Parathyroid adenoma (tissue), 2 donors: ENCODE measurements around the gene CDYL2.

ENCODE experiments used
- H2AFZ ChIP-seq: fragments of 300-600 bp; sonication (generic); one replicate; pipeline ENCODE4 v1.7.0; 2017; ENCODE audit warnings: antibody characterized with exemption, mild to moderate bottlenecking
- H3K27ac ChIP-seq: fragments of 300-600 bp; sonication (generic); one replicate; pipeline ENCODE4 v1.7.0; 2017
- H3K27me3 ChIP-seq: fragments of 300-600 bp; sonication (generic); one replicate; pipeline ENCODE4 v1.7.0; 2017; ENCODE audit warnings: low read length; ENCODE audit not compliant: control insufficient read depth, insufficient read depth
- H3K36me3 ChIP-seq: fragments of 300-600 bp; sonication (generic); one replicate; pipeline ENCODE4 v1.7.0; 2017; ENCODE audit warnings: low read length; ENCODE audit not compliant: control insufficient read depth, insufficient read depth
- H3K4me1 ChIP-seq: fragments of 300-600 bp; sonication (generic); one replicate; pipeline ENCODE4 v1.7.0; 2017; ENCODE audit warnings: control low read depth
- H3K4me2 ChIP-seq: fragments of 300-600 bp; sonication (generic); one replicate; pipeline ENCODE4 v1.7.0; 2017; ENCODE audit warnings: low read length
- H3K4me3 ChIP-seq: fragments of 300-600 bp; sonication (generic); one replicate; pipeline ENCODE4 v1.7.0; 2017; ENCODE audit warnings: low read depth, low read length
- H3K79me2 ChIP-seq: fragments of 300-600 bp; sonication (generic); one replicate; pipeline ENCODE4 v1.7.0; 2017; ENCODE audit warnings: control low read depth
- H3K9ac ChIP-seq: fragments of 300-600 bp; sonication (generic); one replicate; pipeline ENCODE4 v1.7.0; 2017; ENCODE audit warnings: mild to moderate bottlenecking
- H3K9me3 ChIP-seq: fragments of 300-600 bp; sonication (generic); one replicate; pipeline ENCODE4 v1.7.0; 2017; ENCODE audit warnings: low read length; ENCODE audit not compliant: control insufficient read depth
- CTCF ChIP-seq: fragments of 300-600 bp; sonication (generic); IDR thresholded peaks from one replicate; pipeline ENCODE4 v1.7.0; 2017; ENCODE audit warnings: antibody characterized with exemption, mild to moderate bottlenecking
- donor health status: primary hyperparathyroidism.

The CDYL2 gene

GRCh38 chr16:80837533-80838147 is 33.2 kb upstream of the CDYL2 start:
- no peaks in the 10 kb centered on the region for H3K9me3 ChIP-seq
- no peaks in the 10 kb centered on the region for H3K36me3 ChIP-seq
- H3K4me2 ChIP-seq: no peak overlapping the region
- no peak overlapping the region for H3K4me3 ChIP-seq
- H2AFZ ChIP-seq: no peak overlapping the region
- no peaks in the 10 kb centered on the region for H3K27me3 ChIP-seq
- no peak for TF ChIP-seq CTCF
- H3K79me2 ChIP-seq: no peaks in the 10 kb centered on the region
- no peaks in the 10 kb centered on the region for H3K4me1 ChIP-seq
- H3K27ac ChIP-seq: no peak overlapping the region
- H3K9ac ChIP-seq: no peak overlapping the region

- no peaks in the 10 kb centered on the region for H3K36me3 ChIP-seq
- H3K27me3 ChIP-seq: no peaks in the 10 kb centered on the region
- TF ChIP-seq CTCF: no peak
- H3K27ac ChIP-seq: no peak overlapping the region
- H3K9me3 ChIP-seq: no peaks in the 10 kb centered on the region
- no peak overlapping the region for H2AFZ ChIP-seq
- no peak overlapping the region for H3K9ac ChIP-seq
- no peaks in the 10 kb centered on the region for H3K4me1 ChIP-seq
- H3K4me3 ChIP-seq: no peak overlapping the region
- no peak overlapping the region for H3K4me2 ChIP-seq
- H3K79me2 ChIP-seq: no peaks in the 10 kb centered on the region
Measured at GRCh38 chr16:80836846-80837245, 32.4 kb upstream of the CDYL2 start.

GRCh38 chr16:80836202-80836601 is 31.8 kb upstream of the CDYL2 start:
- no peak for TF ChIP-seq CTCF
- Histone ChIP-seq H3K4me3 (no peak overlapping the region), H3K9me3 (no peaks in the 10 kb centered on the region), H3K9ac (no peak overlapping the region), H3K4me1 (no peaks in the 10 kb centered on the region), H3K36me3 (no peaks in the 10 kb centered on the region), H3K27me3 (no peaks in the 10 kb centered on the region), H3K79me2 (no peaks in the 10 kb centered on the region), H3K4me2 (no peak overlapping the region), H2AFZ (no peak overlapping the region), H3K27ac (no peak overlapping the region)

- no peaks in the 10 kb centered on the region for H3K4me1 ChIP-seq
- no peaks in the 10 kb centered on the region for H3K36me3 ChIP-seq
- H3K9me3 ChIP-seq: no peaks in the 10 kb centered on the region
- no peak overlapping the region for H3K4me3 ChIP-seq
- H3K27me3 ChIP-seq: no peaks in the 10 kb centered on the region
- H3K27ac ChIP-seq: no peak overlapping the region
- no peak overlapping the region for H2AFZ ChIP-seq
- H3K4me2 ChIP-seq: no peak overlapping the region
- no peak for TF ChIP-seq CTCF
- H3K9ac ChIP-seq: no peak overlapping the region
- H3K79me2 ChIP-seq: no peaks in the 10 kb centered on the region
Measured at GRCh38 chr16:80831039-80831438, 26.6 kb upstream of the CDYL2 start.

- Histone ChIP-seq H3K4me3 (no peak overlapping the region), H3K9me3 (no peaks in the 10 kb centered on the region), H3K79me2 (no peaks in the 10 kb centered on the region), H3K27ac (no peak overlapping the region), H3K9ac (no peak overlapping the region), H3K36me3 (no peaks in the 10 kb centered on the region), H3K4me2 (no peak overlapping the region), H3K4me1 (no peaks in the 10 kb centered on the region), H3K27me3 (no peaks in the 10 kb centered on the region), H2AFZ (no peak overlapping the region)
- TF ChIP-seq CTCF: no peak
Measured at GRCh38 chr16:80828495-80828894, 24.1 kb upstream of the CDYL2 start.
